ENCODE results near the gene CCDC146.

The CCDC146 gene

DNA sequence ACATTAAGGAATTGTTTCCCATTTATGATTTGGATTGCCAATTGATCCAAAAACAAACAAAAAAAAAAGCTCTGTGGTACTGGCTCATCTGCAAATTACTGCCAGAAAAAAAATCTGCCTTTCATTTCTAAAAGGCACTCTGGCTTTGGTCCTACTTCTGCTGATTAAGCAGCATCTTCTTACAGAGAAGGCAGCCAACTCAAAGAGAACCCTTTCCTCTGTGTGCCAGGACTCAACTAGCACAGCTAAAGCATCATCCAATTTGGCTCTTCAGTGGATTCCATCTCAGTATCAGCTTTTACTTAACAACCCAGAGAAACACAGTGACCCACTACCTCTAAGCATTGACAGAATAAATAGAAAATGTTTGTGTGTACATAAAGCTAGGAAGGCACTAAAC lies 213.2 kb downstream of the CCDC146 start:
- no peak for DNase-seq

DNA sequence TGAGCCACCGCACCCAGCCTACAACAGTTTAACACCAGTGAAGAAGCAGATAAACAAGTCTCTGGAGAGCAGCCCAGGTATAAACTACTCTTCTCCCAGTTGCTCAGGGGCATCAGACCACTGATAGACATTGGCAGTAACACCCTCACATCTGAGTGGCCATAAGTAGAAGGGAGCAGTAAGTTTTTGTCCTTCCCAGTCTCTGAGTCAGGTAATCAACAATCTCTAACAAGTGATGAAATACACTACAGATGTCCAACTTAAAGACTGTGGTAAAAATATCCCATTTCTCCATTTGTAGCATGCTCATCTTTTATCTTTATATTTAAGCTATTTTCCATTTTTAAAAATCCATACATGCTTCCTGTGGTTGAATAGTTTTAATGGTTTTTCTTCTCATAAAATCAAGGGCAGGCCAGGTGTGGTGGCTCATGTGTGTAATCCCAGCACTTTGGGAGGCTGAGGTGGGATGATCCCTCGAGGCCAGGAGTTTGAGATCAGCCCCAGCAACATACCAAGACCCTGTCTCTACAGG lies 215.1 kb downstream of the CCDC146 start:
- no peak for DNase-seq

DNA sequence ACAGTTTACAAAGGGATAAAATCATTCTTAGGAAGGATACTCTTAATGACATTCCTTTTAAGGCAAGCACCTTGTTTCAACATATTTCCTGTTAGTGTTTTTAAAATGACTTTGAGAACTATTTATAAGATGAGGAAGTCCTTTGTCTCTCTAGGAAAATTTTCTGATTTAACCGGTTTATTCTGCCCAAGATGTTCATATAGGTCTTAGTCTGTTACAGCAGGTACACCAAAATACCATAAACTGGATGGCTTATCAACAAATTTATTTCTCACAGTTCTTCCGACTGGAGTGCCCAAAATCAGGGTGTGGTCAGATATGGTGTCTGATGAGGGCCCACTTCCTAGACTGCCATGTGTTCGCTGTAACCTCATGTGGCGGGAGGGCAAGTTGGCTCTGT lies 215.8 kb downstream of the CCDC146 start:
- DNase-seq: no peak

DNA sequence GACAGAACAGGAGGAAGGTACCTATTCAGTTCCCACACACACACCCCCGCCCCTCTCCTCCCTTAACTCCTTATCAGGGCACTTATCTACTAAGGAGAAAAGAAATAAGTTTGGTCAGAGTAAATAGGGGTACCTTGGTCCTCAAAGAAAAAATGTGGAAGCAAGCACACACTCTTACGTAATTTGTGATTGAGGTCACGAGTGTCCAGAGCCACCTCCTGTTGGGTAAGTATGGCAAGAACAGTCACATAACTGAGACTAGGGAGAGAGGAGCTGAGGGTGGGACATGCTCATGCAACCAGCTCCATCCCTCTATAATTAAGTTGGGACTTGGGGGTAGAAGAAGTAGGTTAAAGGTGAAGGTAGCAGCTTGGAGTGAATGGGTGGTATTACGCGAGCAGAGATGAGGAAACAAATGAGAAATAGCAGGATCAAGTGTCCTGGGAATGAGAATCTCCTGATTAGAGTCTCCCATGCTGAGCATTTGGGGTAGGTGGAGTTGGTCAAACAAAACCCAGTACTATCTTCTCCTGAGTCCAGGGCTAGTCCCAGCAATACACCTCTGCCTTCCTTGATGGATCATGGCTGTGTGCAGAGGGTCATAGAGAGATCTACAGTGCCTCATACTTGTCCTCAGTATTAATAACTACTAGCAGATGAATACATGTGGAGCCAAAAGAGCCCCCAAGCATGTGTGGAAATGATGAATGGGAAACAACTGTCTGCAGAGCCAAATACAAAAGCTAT lies 216.6 kb downstream of the CCDC146 start:
- DNase-seq: no peak

DNA sequence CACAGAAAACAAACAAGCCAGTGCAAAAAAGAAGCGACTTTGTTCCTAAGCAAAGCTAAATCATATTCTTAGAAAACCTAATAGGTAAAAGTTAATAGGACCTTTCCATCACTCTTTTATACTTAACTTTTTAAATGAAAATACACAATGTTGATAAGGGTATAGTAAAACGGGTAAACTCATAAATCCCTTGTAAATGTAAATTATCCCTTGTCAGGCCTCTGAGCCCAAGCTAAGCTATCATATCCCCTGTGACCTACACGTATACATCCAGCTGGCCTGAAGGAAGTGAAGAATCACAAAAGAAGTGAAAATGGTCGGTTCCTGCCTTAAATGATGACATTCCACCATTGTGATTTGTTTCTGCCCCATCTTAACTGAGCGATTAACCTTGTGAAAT lies 217.3 kb downstream of the CCDC146 start:
- DNase-seq: no peak

All from activated CD4-positive, alpha-beta T cell treated with anti-CD3 and anti-CD28 coated beads, Interleukin-2, amount 50 U/mL, for 16 hours (primary cell).